ENCODE data around the gene FBLIM1. TPM values are rescaled to one million over a fixed set of nuclear protein-coding genes. Genes with fewer than 3 reads are reported as not detected.

Gene FBLIM1
- total RNA-seq, 1 donor from 2014 or later = 14.6 TPM

DNA sequence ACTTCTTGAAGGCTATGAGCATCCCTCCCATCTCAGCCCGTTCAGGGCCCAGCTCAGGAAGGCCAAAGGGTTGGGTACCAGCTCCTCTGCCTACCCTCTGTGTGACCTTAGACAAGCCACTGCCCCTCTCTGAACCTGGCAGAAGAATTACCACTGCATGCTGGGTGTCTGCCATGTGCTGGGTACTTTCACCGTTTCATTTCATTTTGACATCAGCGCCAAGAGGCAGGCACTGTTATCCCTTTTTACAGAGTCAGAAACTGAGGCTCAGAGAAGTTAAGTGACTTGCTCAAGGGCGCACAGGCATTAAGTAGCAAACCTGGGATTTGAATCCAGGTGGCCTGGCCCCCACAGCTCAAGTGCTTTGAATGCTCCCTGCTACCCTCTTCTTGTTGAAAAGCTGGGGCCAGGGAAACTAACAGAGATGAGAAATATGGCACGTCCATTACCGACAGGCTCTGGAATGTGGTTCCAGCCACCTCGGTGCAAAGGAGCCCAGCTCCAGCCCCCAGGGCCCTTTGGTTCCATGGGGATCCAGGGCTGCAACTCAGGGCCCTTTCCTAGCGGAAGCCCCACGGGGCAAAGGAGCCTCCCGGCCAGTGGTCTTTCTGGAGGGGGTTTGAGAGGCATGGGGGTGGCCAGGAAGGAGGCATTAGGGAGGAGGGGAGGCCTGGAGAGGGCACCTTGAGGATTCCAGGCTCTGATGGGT is 9.8 kb upstream of the FBLIM1 start:
- DNase-seq = no peak

DNA sequence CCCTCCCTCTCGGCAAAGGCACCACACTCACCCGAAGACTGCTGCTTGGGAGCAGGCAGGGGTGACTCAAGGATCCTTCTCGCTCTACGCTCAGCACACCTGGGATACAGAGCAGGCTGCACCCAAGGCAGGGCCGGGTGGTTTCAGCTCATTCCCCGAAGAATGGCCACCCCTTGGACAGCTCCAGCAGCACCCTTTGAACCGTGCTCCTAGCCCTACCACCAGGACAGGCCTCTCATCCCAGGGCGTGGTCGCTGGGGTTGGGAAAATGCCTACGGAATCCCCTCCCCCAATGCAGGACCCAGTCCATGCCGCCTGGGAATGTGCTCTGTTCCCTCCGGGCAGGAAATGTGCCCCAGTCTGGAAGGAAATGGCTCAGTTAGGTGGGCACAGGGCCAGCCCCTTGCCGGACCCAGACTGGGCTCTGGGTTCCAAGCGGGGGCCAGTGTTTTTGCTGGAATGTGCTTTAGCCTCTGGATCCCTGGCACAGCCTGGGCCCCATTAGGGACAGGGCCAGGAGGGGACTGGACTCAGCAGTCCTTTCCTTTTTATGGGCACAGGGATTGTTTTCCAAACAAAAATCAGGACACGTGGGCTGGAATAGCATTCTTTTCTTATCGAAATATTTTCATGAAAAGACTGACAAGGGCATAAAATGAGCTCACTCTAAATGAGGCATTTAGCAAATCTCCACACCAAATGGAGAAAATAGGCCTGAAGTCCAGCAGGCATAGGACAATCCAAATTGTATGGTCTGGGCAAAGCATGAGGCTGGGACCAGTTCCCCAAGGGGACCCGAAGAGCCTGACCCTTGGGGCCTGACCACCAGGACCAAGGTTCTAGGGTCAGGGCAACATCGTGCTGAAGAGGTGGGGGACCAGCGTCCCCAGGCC is 8.9 kb upstream of the FBLIM1 start:
- DNase-seq = no peak

DNA sequence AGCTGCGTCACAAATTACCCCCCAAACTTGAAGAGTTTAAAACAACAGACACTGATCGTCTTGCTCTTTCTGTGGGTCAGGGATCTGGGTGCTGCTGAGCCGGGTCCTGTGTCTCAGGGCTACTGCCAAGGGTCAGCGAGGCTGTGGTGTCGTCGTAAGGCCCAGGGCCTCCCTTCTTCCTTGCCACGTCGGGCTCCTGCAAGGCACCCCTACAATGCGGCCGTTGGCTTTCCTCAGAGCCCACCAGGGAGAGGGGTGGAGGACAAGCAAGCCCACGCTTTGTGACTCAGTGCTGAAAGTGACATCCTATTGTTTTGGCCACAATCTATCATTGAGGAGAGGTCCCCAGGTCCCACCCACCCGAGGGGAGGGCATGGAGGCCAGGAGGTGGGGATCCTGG is 7.7 kb upstream of the FBLIM1 start:
- DNase-seq = no peak

DNA sequence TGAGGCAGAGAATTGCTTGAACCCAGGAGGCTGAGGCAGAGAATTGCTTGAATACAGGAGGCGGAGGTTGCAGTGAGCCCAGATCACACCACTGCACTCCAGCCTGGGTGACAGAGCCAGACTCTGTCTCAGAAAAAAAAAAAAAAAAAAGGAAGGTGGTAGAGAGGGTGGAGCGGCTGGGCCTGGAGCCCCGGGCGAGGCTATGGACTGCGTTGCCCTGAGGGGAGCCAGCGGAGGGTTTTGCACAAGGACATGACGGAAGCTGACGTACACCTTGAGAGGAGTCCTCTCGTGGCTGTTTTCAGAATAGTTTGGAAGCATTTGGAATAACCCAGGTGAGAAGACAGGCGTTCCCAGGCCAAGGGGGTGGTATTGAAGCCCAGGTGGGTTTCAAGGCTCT is 6.9 kb upstream of the FBLIM1 start:
- no peak for DNase-seq

DNA sequence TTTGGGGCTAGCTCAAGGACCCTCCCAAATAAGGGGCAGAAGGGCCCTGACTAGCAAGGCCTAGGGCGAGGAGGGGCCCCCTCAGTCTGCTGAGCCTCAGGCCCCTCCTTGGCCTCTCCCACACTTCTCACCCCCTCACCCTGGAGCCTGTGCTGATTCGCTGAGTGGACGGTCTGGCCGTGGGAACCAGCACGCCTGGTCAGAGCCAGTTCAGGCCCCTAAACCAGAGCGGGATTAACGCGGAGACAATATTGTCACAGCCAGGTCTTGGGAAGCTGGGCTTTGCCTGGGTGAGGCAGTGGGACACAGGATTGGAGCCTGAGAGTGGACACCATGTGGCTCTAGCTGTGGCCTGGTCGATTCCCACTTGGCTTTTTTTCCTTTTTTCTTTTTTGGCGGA is 4.8 kb upstream of the FBLIM1 start:
- no peak for DNase-seq

DNA sequence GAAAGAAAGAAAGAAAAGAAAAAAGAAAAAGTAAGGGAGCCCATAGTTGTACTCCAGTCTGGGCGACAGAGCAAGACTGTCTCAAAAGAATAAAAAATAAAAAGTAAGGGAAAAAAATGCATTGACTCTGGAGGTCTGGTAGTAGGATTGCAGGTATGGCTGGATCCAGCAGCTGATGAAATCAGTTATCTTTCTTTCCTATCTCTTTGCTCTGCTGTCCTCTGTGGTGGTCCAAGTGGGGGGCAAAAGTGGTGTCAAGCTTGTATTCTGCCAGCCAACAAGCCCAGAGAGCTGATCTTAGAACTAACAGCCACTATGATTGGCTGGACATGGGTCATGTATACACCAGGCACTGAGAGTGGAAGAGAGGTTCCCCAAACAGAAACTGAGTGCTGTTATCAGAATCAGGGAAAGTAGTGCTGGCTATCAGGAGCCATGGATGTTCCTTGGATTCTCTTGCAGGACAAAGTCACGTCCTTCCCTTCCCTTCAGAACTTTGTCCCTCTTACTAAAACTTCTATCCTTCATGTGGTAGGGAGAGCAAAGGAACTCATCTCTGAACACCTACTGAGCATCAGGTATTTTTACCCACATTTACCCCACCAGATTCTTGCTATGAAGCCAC is 3.5 kb upstream of the FBLIM1 start:
- no peak for DNase-seq

DNA sequence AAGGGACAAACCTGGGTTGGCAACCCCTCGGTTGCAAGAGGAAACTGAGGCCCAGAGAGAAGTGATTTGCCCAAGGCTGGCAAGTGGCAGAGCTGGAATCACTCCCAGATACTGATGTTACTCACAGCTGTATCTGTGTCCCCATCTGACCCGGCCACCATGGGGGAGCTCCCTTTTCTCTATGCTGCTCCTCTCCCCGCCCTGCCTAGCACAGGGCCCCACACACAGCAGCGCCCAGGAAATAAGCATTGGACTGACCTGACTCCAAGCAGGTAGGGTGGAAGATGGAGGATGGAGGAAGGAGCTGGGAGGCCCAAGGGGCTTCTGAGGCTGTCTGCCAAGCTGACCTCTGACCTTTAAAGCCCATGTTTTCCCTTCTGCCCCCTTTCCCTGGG is 3.0 kb upstream of the FBLIM1 start:
- no peak for DNase-seq

DNA sequence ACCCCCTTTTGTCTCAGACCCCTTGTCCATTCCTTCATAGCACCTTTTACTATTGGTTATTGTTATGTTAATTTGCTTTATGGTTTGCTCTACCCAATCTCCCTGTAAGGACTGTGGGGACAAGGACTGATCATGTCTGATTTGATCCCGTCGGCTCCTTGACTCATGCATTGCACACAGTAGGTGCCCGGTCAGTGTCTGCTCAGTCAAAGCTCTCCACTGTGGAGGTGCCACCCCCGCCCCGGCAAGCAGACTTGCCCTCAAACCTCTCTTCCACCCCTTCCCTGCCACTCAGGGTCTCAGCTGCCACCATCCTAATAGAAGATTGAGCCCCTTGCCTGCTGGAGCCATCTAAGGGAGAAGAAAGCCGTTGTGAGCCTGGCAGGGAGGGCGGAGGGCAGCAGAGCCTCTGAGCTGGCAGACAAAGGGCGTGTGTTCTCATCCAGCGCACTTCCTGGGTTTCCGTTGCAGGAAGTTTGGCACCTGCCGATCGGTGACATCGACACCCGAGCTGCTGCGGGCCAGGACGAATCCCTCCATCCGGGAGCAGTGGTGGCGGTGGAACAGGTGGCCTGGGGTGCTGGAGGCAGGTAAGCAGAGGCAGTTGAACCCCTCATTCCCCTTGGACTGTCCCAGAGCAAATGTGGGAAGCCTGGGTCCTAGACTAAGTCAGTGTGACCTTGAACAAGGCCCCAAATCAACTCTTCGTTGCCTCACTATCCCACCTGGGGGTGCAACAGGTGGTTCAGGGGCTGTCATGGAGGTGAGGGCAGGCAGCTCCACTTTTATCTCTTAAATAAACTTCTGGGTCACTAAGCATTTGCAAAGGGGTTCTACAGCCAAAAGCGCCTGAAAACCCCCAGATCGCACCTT is 2.2 kb upstream of the FBLIM1 start:
- DNase-seq = peak; percentile 13

DNA sequence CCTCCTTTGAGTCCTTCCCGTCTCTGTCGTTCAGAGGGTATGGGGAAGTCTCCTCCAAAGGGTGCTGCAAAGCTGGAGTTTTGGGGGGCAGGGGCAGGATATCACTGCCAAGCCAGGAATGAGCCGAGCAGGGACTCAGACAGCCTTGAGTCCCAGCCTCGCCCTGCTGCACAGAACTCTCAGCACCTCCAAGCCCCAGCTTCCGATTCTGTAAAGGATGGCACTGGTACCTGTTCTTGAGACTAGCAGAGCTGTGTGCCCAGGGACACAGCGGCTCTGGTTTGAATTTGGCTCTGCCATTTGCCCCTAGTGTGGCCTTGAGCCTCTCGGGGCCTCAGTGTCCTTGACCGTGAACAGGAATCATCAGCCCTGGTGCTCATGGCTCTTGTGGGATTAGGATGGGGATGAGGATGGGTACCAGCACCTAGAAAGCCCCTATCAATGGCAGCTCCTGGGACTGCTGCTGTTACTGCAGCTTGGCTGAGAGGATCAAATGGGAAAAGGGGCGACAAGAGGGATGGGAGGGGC is 1.5 kb upstream of the FBLIM1 start:
- DNase-seq = no peak

DNA sequence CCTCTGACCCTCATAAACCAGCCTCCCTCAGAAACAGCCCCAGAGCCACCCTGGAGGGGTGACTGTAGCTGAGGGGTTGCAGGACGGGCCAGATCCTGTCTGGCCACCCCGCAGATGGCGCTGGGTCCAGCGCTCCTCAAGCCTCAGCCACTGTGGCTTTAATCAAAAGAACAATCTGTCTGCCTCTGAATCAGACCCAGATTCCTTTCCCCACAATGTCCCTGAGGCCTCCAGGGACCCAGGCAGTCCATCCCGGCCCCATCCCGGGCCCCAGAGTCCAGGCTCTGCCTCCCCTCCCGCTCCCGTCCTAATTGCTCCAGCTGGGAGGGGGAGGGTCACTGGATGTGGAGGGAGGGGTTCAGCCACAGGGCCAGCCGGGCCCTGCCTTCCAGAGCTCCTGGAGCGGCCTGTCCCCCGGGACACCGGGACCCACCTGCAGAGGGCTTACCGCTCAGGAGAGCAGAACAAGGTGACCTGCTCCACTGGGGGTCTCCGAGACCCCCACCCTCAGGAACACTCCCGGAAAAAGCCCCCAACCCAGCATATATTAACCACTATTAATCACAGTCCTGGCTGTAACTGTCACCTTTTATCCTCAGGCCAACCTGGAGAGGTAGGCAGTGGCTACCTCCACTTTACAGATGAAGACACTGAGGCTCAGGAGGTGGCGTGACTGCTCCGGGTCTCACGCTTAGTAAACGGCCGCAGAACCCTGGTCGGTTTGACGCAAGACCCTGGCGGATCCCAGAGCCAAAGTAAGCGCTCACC is 836 bp upstream of the FBLIM1 start:
- DNase-seq = no peak

DNA sequence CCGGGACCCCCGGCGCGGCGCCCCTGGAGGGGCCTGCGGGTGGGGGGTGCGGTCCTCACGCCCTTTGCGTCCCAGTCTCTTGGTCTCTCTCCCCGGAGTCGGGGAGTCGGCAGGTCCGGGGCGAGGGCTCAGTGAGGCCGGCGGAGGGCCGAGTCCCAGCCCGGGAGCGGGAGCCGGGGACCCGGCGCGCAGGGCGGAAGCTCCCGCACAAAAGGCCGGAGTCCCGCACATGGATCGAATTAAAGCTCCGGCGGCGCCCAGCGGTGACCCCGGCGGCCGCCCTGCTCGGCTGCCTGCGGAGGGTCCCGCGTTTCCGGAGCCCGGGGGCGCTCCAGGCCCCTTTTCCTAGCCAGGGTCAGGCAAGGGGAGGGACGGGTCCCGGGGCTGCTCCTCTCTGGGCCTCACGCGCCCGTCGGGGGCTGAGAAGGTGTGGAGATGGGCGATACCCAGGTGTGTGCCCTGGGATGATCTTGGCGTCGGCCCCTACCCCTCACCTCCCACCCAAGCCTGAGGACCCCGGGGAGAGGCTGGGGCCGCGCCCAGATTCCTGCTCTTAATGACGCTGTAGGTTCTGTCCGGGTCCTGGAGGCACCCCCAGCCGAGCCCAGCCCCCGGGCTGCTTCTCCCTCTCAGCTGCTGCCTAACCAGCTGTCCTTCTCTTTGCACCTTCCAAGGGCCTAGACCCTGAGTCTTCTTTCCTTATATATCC is 512 bp downstream of the FBLIM1 start:
- no peak for DNase-seq

DNA sequence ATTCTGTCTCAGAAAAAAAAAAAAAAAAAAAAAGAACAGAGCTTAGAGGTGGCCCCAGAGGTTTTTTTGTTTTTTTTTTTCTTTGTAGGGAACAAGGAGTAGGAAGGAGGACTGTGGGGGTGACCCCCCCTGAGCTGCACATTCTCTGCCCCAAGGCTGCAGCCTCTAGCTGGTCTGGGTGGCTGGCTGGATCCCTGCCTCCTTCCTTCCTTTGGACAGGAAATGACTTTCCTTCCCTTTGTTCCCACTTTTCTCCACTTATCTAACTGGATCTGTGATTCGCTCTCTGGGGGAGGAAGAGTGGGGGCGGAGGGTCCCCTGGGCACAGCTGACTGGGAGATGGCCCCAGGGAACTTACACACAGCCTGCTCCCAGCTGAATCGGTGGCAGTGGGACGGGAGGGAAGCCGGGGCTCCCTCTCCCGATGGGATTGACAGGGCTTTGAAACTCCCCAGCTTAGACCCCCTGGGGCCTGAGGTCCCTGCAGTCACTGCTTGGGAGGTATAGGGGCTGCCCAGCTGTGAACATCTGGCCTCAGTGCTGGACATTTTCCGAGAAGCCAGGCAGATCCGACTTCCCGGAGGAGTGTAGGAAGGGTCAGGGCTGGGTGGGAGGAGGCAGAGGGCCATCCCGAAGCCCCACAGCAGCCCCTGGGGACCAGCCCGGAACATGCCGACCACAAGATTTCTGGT is 2.1 kb downstream of the FBLIM1 start:
- peak; percentile 23 for DNase-seq

DNA sequence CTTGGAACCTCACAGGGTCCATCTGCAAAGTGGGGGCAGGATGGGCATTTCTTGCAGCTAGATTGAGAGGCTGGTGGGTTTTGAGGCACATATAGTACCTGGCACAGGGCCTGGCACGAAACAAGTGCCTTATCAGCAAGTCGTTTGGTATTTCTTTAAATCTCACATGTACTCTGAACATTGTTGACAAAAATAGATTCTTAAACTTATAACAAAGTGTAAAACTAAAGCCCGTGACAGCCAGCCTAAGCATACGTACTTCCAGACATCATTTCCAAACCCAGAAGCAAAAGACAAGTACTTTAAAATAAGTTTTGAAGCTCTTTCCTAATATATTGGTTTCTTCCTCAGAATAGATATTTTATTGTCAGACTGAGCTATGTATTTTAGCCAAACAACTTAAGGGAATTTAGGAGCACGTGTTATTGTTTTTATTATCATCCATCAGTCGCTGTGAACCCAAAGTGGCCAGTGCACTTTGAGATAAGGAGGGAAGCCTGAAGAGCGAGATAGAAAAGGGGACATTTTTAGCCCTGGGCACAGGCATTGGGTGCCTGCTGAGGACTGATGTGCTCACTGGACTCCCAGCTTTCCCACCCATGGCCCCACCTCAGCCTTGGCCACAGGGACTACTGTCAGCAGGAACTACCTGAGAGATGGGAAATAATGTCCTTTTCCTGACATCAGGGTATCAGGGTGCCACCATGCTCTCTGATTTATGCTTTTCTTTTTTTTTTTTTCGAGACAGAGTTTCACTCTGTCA is 3.0 kb downstream of the FBLIM1 start:
- DNase-seq = no peak

DNA sequence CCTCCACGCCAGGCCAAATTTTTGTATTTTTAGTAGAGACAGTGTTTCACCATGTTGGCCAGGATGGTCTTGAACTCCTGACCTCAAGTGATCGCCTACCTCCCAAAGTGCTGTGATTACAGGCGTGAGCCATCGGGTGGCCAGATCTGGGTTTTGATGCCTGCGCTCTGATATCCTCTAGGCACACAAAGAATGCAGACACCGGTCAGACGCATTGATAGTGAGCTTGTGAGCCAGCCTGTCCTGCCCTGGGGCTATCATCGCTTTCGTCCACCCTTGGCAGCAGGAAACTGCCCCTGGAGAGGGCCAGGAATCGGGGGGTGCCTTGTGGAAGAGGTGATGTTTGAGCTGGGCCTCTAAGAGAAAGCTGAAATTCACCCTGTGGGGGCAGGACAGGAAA is 4.0 kb downstream of the FBLIM1 start:
- no peak for DNase-seq

DNA sequence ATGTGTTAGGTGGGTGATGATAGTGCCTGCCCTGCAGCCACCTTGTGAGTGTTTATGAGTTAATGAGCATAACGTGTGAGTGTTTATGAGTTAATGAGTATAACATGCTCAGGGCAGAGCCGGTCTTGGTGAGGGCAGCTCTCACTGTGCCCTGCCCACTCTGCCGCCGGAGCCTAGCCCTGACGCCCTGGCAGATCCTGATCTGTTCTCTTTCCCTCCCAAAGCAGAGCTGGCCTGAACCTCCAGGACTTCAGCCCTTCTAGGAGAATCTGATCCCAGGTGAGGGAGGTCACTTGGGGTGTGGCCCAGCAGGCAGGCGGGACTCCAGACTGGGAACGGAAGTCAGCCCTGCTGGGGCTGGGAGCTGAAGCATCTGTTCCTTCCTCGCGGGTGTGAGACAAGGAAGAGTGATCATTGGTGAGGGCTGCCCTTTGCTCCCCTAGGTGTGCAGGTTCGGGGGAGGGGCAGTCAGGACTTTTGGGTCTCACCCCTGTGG is 5.7 kb downstream of the FBLIM1 start:
- DNase-seq = no peak

DNA sequence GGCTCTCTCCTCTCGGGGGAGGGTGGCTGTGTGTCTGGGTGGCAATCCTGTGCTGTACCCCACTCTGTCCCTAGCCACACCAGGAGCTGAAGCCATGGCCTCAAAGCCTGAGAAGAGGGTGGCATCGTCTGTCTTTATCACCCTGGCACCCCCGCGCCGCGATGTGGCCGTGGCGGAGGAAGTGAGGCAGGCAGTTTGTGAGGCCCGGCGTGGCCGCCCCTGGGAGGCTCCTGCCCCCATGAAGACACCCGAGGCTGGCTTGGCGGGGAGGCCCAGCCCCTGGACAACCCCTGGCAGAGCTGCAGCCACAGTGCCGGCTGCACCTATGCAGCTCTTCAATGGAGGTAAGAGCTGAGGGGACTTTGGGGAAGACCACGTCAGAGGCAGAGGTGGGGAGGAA is 6.3 kb downstream of the FBLIM1 start:
- no peak for DNase-seq

DNA sequence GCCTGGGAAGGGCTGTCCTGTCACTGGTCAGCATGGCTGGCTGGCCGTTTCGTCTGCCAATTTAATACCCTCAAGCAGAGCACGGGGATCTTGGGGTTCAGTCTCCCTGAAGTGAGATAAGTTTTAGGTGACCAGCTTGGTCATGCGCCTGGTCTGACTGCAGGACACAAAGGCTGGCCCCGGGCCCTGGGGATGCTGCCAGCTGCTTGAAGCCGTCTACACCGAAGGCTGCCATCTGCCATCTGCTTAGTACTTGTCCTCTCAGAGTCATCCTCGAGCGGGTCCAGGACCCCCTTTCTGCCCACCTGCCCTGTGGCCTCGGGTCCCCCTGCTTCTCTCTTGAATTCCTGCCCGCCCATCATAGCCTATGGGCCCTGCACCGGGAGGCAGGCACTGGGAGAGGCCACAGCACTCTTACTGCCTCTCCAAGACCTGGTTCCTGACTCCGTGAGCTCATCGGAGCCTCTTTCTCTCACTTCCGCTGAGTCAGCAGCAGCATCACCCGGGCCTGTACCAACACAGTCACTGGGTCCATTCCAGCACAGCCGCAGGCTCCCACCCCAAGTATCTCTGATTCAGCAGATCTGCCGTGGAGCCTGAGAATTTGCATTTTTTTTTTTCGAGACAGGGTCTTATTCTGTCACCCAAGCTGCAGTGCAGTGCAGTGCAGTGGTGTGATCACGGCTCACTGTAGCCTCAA is 7.0 kb downstream of the FBLIM1 start:
- DNase-seq = no peak

DNA sequence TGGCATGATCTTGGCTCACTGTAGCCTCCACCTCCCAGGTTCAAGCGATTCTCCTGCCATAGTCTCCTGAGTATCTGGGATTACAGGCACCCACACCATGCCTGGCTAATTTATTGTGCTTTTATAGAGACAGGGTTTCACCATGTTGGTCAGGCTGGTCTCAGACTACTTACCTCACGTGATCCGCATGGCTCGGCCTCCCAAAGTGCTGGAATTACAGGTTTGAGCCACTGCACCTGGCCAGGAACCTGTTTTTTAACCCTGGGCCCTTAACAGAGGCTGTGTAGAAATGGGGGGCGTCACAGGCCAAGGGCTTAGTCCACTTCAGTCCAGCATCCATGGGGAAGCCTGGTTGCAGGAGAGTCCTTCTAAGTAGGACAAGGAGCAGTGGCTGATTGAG is 9.3 kb downstream of the FBLIM1 start:
- DNase-seq = no peak

Measured in skin of body (tissue), 2 donors.